MCF 10A (cell line): ENCODE results near the gene CDKN1B. TPM values are rescaled to one million over a fixed set of nuclear protein-coding genes. Genes with fewer than 3 reads are reported as not detected.

Experiments
- BruUV-seq: library from RNA; stranded (reverse); fragments of 400-500 nt; replicated peaks from 2 replicates; lab custom pipeline; 2021; lab: Mats Ljungman, UMichigan
- CTCF ChIA-PET: fragments of 300-600 bp; sonication (Branson Sonifier 250); formaldehyde crosslinking; extraction: SDS; loops from one replicate; lab custom pipeline; 2021; ENCODE audit warnings: antibody characterized with exemption, inconsistent platforms; lab: Yijun Ruan, JAX
- POLR2A ChIA-PET: fragments of 300-600, 350-650 bp; sonication (Branson Sonifier 250); formaldehyde crosslinking; extraction: SDS; loops from one replicate; lab custom pipeline; 2020; ENCODE audit warnings: antibody characterized with exemption, inconsistent platforms; lab: Yijun Ruan, JAX
- DNase-seq: peaks from one replicate; pipeline ENCODE4 v3.0.0-alpha.2; 2018; ENCODE audit not compliant: unreplicated experiment
- H3K27ac Mint-ChIP-seq: one replicate; pipeline ENCODE4 v1.8.0; 2022; ENCODE audit warnings: mild to moderate bottlenecking, low read depth, mixed read lengths; ENCODE audit not compliant: unreplicated experiment
- H3K27me3 Mint-ChIP-seq: one replicate; pipeline ENCODE4 v1.8.0; 2022; ENCODE audit warnings: mixed read lengths; ENCODE audit not compliant: insufficient read depth, unreplicated experiment
- H3K36me3 Mint-ChIP-seq: one replicate; pipeline ENCODE4 v1.8.0; 2022; ENCODE audit warnings: mild to moderate bottlenecking, moderate library complexity, mixed read lengths; ENCODE audit not compliant: insufficient read depth, unreplicated experiment
- H3K4me1 Mint-ChIP-seq: one replicate; pipeline ENCODE4 v1.8.0; 2022; ENCODE audit warnings: mixed read lengths; ENCODE audit not compliant: insufficient read depth, unreplicated experiment
- H3K4me3 Mint-ChIP-seq: one replicate; pipeline ENCODE4 v1.8.0; 2022; ENCODE audit warnings: mild to moderate bottlenecking, moderate library complexity, mixed read lengths; ENCODE audit not compliant: unreplicated experiment
- H3K9me3 Mint-ChIP-seq: one replicate; pipeline ENCODE4 v1.8.0; 2022; ENCODE audit warnings: mixed read lengths; ENCODE audit not compliant: unreplicated experiment
- intact Hi-C: fragments of 100-400 bp; cut with micrococcal nuclease; formaldehyde crosslinking; loops from 2 replicates; pipeline ENCODE4 v1.14.1; 2022
- total RNA-seq: library from RNA; stranded (reverse); gene quantifications from 2 replicates; pipeline ENCODE4 v1.2.3, GENCODE V29; 2022
- TF ChIP-seq, protein P1 (sequence below): fragments of 200-600 bp; IDR thresholded peaks from one replicate; pipeline ENCODE4 v1.8.0; 2022; ENCODE audit warnings: antibody characterized with exemption, mild to moderate bottlenecking; ENCODE audit not compliant: unreplicated experiment

Gene CDKN1B
- total RNA-seq, 1 experiment from 2014 or later = 33.9 TPM

GRCh38 chr12:12682284-12682683, 34.9 kb upstream of the CDKN1B start:
- POLR2A ChIA-PET = interaction anchor here (0.7 to 0.8 kb wide), 2 partner anchors 14 to 324 kb away, joined by 3 to 4 read pairs; no protein-coding TSS in a partner anchor
- DNase-seq = no peak
- TF ChIP-seq, protein P1, sequence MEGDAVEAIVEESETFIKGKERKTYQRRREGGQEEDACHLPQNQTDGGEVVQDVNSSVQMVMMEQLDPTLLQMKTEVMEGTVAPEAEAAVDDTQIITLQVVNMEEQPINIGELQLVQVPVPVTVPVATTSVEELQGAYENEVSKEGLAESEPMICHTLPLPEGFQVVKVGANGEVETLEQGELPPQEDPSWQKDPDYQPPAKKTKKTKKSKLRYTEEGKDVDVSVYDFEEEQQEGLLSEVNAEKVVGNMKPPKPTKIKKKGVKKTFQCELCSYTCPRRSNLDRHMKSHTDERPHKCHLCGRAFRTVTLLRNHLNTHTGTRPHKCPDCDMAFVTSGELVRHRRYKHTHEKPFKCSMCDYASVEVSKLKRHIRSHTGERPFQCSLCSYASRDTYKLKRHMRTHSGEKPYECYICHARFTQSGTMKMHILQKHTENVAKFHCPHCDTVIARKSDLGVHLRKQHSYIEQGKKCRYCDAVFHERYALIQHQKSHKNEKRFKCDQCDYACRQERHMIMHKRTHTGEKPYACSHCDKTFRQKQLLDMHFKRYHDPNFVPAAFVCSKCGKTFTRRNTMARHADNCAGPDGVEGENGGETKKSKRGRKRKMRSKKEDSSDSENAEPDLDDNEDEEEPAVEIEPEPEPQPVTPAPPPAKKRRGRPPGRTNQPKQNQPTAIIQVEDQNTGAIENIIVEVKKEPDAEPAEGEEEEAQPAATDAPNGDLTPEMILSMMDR = no peak
- H3K4me1 Mint-ChIP-seq = no peaks in the 10 kb centered on the region
- H3K27ac Mint-ChIP-seq = no peak overlapping the region
- CTCF ChIA-PET = interaction anchor here (0.6 to 1.1 kb wide), 3 partner anchors 65 to 297 kb away, joined by 3 to 6 read pairs (median 3); no protein-coding TSS in a partner anchor
- H3K4me3 Mint-ChIP-seq = no peak overlapping the region
- no TSS peak for BruUV-seq
- H3K36me3 Mint-ChIP-seq = no peaks in the 10 kb centered on the region
- intact Hi-C loops = no loop called here
- H3K27me3 Mint-ChIP-seq = no peaks in the 10 kb centered on the region
- H3K9me3 Mint-ChIP-seq = no peaks in the 10 kb centered on the region

DNA sequence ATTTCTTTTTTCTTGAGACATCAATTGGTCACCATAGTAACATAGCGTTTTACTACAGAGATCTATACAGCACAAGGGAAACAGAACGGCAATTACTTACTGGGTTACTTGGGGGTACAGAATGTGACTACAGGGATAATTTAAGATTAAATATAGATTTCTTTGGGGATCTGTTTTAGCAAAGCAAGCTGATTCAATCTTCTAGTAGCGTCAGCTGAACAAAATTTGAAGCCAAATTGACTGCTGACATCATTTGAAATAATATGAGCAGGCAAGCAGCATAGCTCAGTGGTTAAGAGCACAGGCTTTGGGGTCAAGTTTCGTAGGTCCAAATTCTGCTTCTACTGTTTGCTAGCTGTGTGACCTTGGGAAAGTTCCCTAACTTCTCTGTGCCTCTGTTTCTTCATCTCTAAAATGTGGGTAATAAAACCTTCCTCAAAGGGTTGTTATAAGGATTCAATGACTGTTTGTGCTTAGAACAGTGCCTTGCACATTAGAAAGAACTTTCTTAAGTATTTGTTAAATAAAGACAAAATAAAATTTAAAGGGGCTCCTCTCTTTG, 34.0 kb upstream of the CDKN1B start:
- no peaks in the 10 kb centered on the region for H3K36me3 Mint-ChIP-seq
- CTCF ChIA-PET = interaction anchor here (0.7 kb wide), 1 partner anchor 66 kb away, joined by 3 read pairs; no protein-coding TSS in a partner anchor
- H3K27me3 Mint-ChIP-seq = no peaks in the 10 kb centered on the region
- H3K4me3 Mint-ChIP-seq = no peak overlapping the region
- TF ChIP-seq, protein P1 = no peak
- H3K4me1 Mint-ChIP-seq = no peaks in the 10 kb centered on the region
- no peak overlapping the region for H3K27ac Mint-ChIP-seq
- no peak for DNase-seq
- intact Hi-C loops = no loop called here
- no peaks in the 10 kb centered on the region for H3K9me3 Mint-ChIP-seq
- POLR2A ChIA-PET = interaction anchor here (0.7 kb wide), 1 partner anchor 325 kb away, joined by 3 read pairs; no protein-coding TSS in a partner anchor
- BruUV-seq = no TSS peak

- Mint-ChIP-seq H3K36me3 (no peaks in the 10 kb centered on the region), H3K4me1 (no peaks in the 10 kb centered on the region), H3K4me3 (no peak overlapping the region), H3K9me3 (no peaks in the 10 kb centered on the region), H3K27me3 (no peaks in the 10 kb centered on the region), H3K27ac (no peak overlapping the region)
- ChIA-PET POLR2A (no interaction called here), CTCF (no interaction called here)
- TF ChIP-seq, protein P1 = no peak
- BruUV-seq = no TSS peak
- DNase-seq = no peak
- intact Hi-C loops = no loop called here
These were observed 33.4 kb upstream of the CDKN1B start for GRCh38 chr12:12683725-12684124.

DNA sequence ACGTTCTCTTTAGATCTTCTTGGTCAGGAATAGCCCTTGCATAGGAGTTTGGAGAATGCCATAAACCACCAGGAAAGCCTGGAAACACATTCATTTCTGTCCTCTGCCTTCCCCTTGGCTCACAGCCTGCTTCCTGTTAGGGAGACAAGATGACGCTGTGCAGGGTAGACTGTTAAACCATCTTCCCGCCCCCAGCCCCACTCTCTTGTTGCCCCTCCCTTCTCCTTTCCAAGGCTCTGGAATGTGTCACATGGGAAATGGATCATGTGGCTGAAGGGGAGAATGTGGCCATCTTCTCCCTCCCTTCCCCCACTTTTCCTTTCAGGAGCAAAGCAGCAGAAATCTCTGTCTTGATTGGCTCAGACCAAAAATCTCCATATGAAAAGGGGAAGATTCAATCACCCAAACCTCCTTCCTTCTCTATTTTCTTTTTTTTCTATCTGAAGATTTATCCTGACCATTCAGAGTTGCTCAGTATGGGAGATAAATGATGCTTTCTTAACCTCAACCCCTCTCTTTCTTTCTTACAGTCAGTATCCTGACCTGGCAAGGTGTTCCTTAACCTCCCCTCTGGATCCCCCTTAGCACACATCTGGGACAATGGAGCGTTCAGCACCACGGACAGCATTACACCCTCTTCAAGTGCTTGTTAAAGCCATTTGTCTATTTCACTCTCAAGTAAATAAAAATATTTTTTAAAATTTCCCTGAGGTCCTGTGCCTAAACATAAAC, 32.6 kb upstream of the CDKN1B start:
- Mint-ChIP-seq H3K4me3 (no peak overlapping the region), H3K27ac (no peak overlapping the region), H3K36me3 (no peaks in the 10 kb centered on the region), H3K9me3 (no peaks in the 10 kb centered on the region), H3K4me1 (no peaks in the 10 kb centered on the region), H3K27me3 (no peaks in the 10 kb centered on the region)
- intact Hi-C loops = no loop called here
- TF ChIP-seq, protein P1 = no peak
- CTCF ChIA-PET = no interaction called here
- POLR2A ChIA-PET = no interaction called here
- peak; percentile 59 for DNase-seq
- BruUV-seq = no TSS peak
